H1 (cell line): ENCODE data around the gene FCER2. TPM values are rescaled to one million over a fixed set of nuclear protein-coding genes. Genes with fewer than 3 reads are reported as not detected.

Source experiments
- CTCF ChIA-PET: fragments of 300-600 bp; sonication (Branson Sonifier 250); formaldehyde crosslinking; loops from one replicate; lab custom pipeline; 2021; ENCODE audit not compliant: partially characterized antibody; lab: Charles Lee
- POLR2A ChIA-PET: fragments of 300-600 bp; sonication (Branson Sonifier 250); formaldehyde crosslinking; loops from one replicate; lab custom pipeline; 2021; ENCODE audit warnings: inconsistent platforms; ENCODE audit not compliant: partially characterized antibody; lab: Charles Lee
- DNase-seq, 2 experiments: peaks; one replicate each; pipeline versions ENCODE4 v3.0.0 to v3.0.0-alpha.2; 2010 to 2022; ENCODE audit warnings: low spot score in 2 of 2, low read depth in 1 of 2, mixed read lengths in 1 of 2
- FAIRE-seq: peaks from 2 replicates; lab custom pipeline; 2011; peaks lifted over from hg19 to GRCh38; lab: Jason Lieb, UNC
- H2AFZ ChIP-seq: 2 replicates; pipeline ENCODE4 v1.8.1; 2012; ENCODE audit warnings: low read length, inconsistent platforms
- H2AK5ac ChIP-seq: 2 replicates; pipeline ENCODE4 v1.6.1; 2013; ENCODE audit warnings: low read depth, low read length
- H2BK120ac ChIP-seq: replicated peaks from 2 replicates; pipeline ENCODE3; 2013; ENCODE audit warnings: low read depth, low read length, inconsistent platforms
- H2BK12ac ChIP-seq: 2 replicates; pipeline ENCODE4 v1.6.1; 2013; ENCODE audit warnings: low read depth, low read length
- H2BK15ac ChIP-seq: 2 replicates; pipeline ENCODE4 v1.6.1; 2013; ENCODE audit warnings: low read length
- H2BK20ac ChIP-seq: 2 replicates; pipeline ENCODE4 v1.6.1; 2013; ENCODE audit warnings: low read length
- H2BK5ac ChIP-seq: 2 replicates; pipeline ENCODE4 v1.6.1; 2013; ENCODE audit warnings: low read depth, low read length
- H3K14ac ChIP-seq: 2 replicates; pipeline ENCODE4 v1.6.1; 2013; ENCODE audit warnings: inconsistent platforms; ENCODE audit not compliant: insufficient read length
- H3K18ac ChIP-seq: 2 replicates; pipeline ENCODE4 v1.6.1; 2013; ENCODE audit warnings: low read length; ENCODE audit errors: extremely low read depth
- H3K23ac ChIP-seq: 2 replicates; pipeline ENCODE4 v1.6.1; 2013; ENCODE audit warnings: inconsistent platforms; ENCODE audit not compliant: insufficient read length
- H3K23me2 ChIP-seq: 2 replicates; pipeline ENCODE4 v1.6.1; 2013; ENCODE audit warnings: low read depth, low read length
- H3K27ac ChIP-seq: 2 replicates; pipeline ENCODE4 v1.6.1; 2011; ENCODE audit warnings: low read depth, low read length, inconsistent platforms
- H3K27me3 ChIP-seq, 4 experiments: replicated peaks in 1 of 4; 1 replicate in 1 of 4; 2 replicates in 3 of 4; pipeline versions ENCODE4 v1.6.1 to v1.8.1; 2011 to 2013; ENCODE audit warnings: low read length in 3 of 4, mild to moderate bottlenecking in 3 of 4, inconsistent platforms in 2 of 4, mixed read lengths in 2 of 4, moderate library complexity in 1 of 4; ENCODE audit not compliant: control insufficient read depth in 3 of 4, insufficient read depth in 3 of 4; ENCODE audit errors: extremely low read depth in 1 of 4
- H3K36me3 ChIP-seq, 4 experiments: 2 replicates each; pipeline versions ENCODE4 v1.6.1 to v1.8.1; 2011 to 2013; ENCODE audit warnings: mild to moderate bottlenecking in 4 of 4, low read length in 3 of 4, moderate library complexity in 2 of 4, control low read depth in 1 of 4, inconsistent platforms in 1 of 4; ENCODE audit not compliant: insufficient read depth in 4 of 4, control insufficient read depth in 2 of 4
- H3K4ac ChIP-seq: replicated peaks from 2 replicates; pipeline ENCODE3; 2013; ENCODE audit warnings: low read length, low read depth, mixed read lengths, inconsistent platforms; ENCODE audit not compliant: insufficient read length
- H3K4me1 ChIP-seq, 4 experiments: replicated peaks in 1 of 4; 1 replicate in 1 of 4; 2 replicates in 3 of 4; pipeline versions ENCODE4 v1.6.1 to v1.8.1; 2011 to 2013; ENCODE audit warnings: low read length in 3 of 4, inconsistent platforms in 2 of 4, mixed read lengths in 1 of 4; ENCODE audit not compliant: insufficient read depth in 4 of 4, control insufficient read depth in 3 of 4
- H3K4me2 ChIP-seq, 2 experiments: 2 replicates each; pipeline versions ENCODE4 v1.6.1 to v1.8.1; 2011 to 2013; ENCODE audit warnings: low read depth in 2 of 2, low read length in 2 of 2, control low read depth in 1 of 2, inconsistent platforms in 1 of 2, mild to moderate bottlenecking in 1 of 2; ENCODE audit not compliant: insufficient read depth in 1 of 2
- H3K4me3 ChIP-seq, 4 experiments: fragments of 200-600, 300-600 bp in 1 of 4; sonication (generic), shearing (Covaris generic), sonication (Bioruptor Twin) in 1 of 4; 2 replicates each; pipeline versions ENCODE4 v1.5.1 to v1.8.1; 2011 to 2016; ENCODE audit warnings: low read length in 4 of 4, low read depth in 3 of 4, control low read depth in 2 of 4, inconsistent platforms in 2 of 4, mild to moderate bottlenecking in 2 of 4, mixed read lengths in 1 of 4, moderate library complexity in 1 of 4; ENCODE audit not compliant: insufficient read depth in 2 of 4; ENCODE audit errors: extremely low read depth in 1 of 4
- H3K56ac ChIP-seq: replicated peaks from 2 replicates; pipeline ENCODE3; 2013; ENCODE audit warnings: low read depth, mild to moderate bottlenecking, mixed read lengths, low read length, inconsistent platforms; ENCODE audit not compliant: insufficient read length
- H3K79me1 ChIP-seq: 2 replicates; pipeline ENCODE4 v1.6.1; 2013; ENCODE audit warnings: low read depth, low read length, control low read depth
- H3K79me2 ChIP-seq, 2 experiments: 2 replicates each; pipeline versions ENCODE4 v1.6.1 to v1.8.1; 2012 to 2013; ENCODE audit warnings: low read length in 2 of 2, mild to moderate bottlenecking in 2 of 2, inconsistent platforms in 1 of 2; ENCODE audit not compliant: insufficient read depth in 2 of 2, control insufficient read depth in 1 of 2
- H3K9ac ChIP-seq, 4 experiments: replicated peaks in 1 of 4; 1 replicate in 1 of 4; 2 replicates in 3 of 4; pipeline versions ENCODE4 v1.6.1 to v1.8.1; 2011 to 2013; ENCODE audit warnings: low read depth in 3 of 4, low read length in 3 of 4, control low read depth in 2 of 4, mild to moderate bottlenecking in 2 of 4, moderate library complexity in 2 of 4, inconsistent platforms in 1 of 4; ENCODE audit errors: extremely low read depth in 1 of 4
- H3K9me3 ChIP-seq, 2 experiments: 2 replicates each; pipeline versions ENCODE4 v1.6.1 to v1.8.1; 2012 to 2013; ENCODE audit warnings: mild to moderate bottlenecking in 2 of 2, moderate library complexity in 2 of 2, control low read depth in 1 of 2, inconsistent platforms in 1 of 2, low read depth in 1 of 2, low read length in 1 of 2, mixed read lengths in 1 of 2; ENCODE audit not compliant: insufficient read depth in 2 of 2
- H4K20me1 ChIP-seq, 2 experiments: replicated peaks in 1 of 2; 2 replicates each; pipeline versions ENCODE3 to v1.8.1; 2011 to 2013; ENCODE audit warnings: inconsistent platforms in 2 of 2, low read length in 2 of 2, mild to moderate bottlenecking in 1 of 2; ENCODE audit not compliant: insufficient read depth in 2 of 2, control insufficient read depth in 1 of 2
- H4K5ac ChIP-seq: 2 replicates; pipeline ENCODE4 v1.6.1; 2013; ENCODE audit warnings: low read length, low read depth, mixed read lengths, inconsistent platforms; ENCODE audit not compliant: insufficient read length
- H4K8ac ChIP-seq: 2 replicates; pipeline ENCODE4 v1.8.0; 2013; ENCODE audit warnings: mild to moderate bottlenecking, moderate library complexity, low read length, inconsistent platforms; ENCODE audit not compliant: insufficient read depth; ENCODE audit errors: extremely low read depth
- H4K91ac ChIP-seq: replicated peaks from 2 replicates; pipeline ENCODE3; 2013; ENCODE audit warnings: low read length, mixed read lengths, inconsistent platforms; ENCODE audit not compliant: insufficient read length
- ASH2L ChIP-seq: fragments of 200-600, 300-600 bp; sonication (generic); IDR thresholded peaks from one replicate; pipeline ENCODE4 v1.7.1; 2017; ENCODE audit warnings: low read length
- ATF3 ChIP-seq: IDR thresholded peaks from 2 replicates; pipeline ENCODE4 v1.6.1; 2011; ENCODE audit warnings: low read depth, mild to moderate bottlenecking, low read length; ENCODE audit not compliant: insufficient read depth
- BACH1 ChIP-seq: IDR thresholded peaks from 2 replicates; pipeline ENCODE4 v1.6.1; 2012; ENCODE audit warnings: low read length, improper control_type of control experiment
- BCL11A ChIP-seq, 2 experiments: IDR thresholded peaks; one replicate each; pipeline ENCODE4 v1.6.1; 2011; ENCODE audit warnings: low read depth in 2 of 2, low read length in 2 of 2, mild to moderate bottlenecking in 2 of 2
- FOSL1 ChIP-seq: IDR thresholded peaks from 2 replicates; pipeline ENCODE4 v1.6.1; 2011; ENCODE audit warnings: mild to moderate bottlenecking, low read depth, low read length, moderate library complexity; ENCODE audit not compliant: insufficient read depth
- GABPA ChIP-seq: IDR thresholded peaks from 2 replicates; pipeline ENCODE4 v1.6.1; 2011; ENCODE audit warnings: mild to moderate bottlenecking, low read length, moderate library complexity, borderline replicate concordance; ENCODE audit not compliant: insufficient read depth
- KDM4A ChIP-seq: IDR thresholded peaks from one replicate; pipeline ENCODE4 v1.7.1; 2012; ENCODE audit warnings: low read depth, mild to moderate bottlenecking, moderate library complexity, low read length, inconsistent platforms; ENCODE audit not compliant: severe bottlenecking
- KDM5A ChIP-seq: fragments of 200-600 bp; IDR thresholded peaks from 2 replicates; pipeline ENCODE4 v1.7.1; 2012; ENCODE audit warnings: mild to moderate bottlenecking, low read length, inconsistent platforms, mixed read lengths
- RAD21 ChIP-seq, 2 experiments: IDR thresholded peaks in 1 of 2; conservative IDR thresholded peaks in 1 of 2; 2 replicates each; pipeline ENCODE4 v1.6.1; 2011; ENCODE audit warnings: low read depth in 2 of 2, low read length in 2 of 2, improper control_type of control experiment in 1 of 2, inconsistent platforms in 1 of 2, mild to moderate bottlenecking in 1 of 2, moderate library complexity in 1 of 2
- USF2 ChIP-seq: IDR thresholded peaks from 2 replicates; pipeline ENCODE4 v1.6.1; 2011; ENCODE audit warnings: low read length, improper control_type of control experiment
- YY1 ChIP-seq: IDR thresholded peaks from 2 replicates; pipeline ENCODE4 v1.6.1; 2011; ENCODE audit warnings: low read depth, mild to moderate bottlenecking, low read length
- ZNF274 ChIP-seq: IDR thresholded peaks from 2 replicates; pipeline ENCODE4 v1.7.0; 2012; ENCODE audit warnings: low read length, borderline replicate concordance; ENCODE audit errors: extremely low read depth
- WGBS, 2 experiments: shearing (Covaris generic) in 1 of 2; methylation state at CpG; one replicate each; pipeline versions ENCODE4 v1.1.6 to v1.1.7; 2013 to 2015; ENCODE audit warnings: low lambda C conversion rate in 2 of 2, mixed read lengths in 2 of 2, inconsistent platforms in 1 of 2, low coverage in 1 of 2, missing lambda C conversion rate in 1 of 2; ENCODE audit not compliant: insufficient replicate concordance in 2 of 2, insufficient coverage in 1 of 2, insufficient read length in 1 of 2; ENCODE audit errors: extremely low coverage in 1 of 2, missing lambda C conversion rate in 1 of 2; 5-methylcytosine and 5-hydroxymethylcytosine counted together
- polyA plus RNA-seq, 7 experiments: library from polyadenylated mRNA; depleted of rRNA in 3 of 7; stranded (reverse) in 5 of 7; unstranded in 2 of 7; fragments of >200 nt in 5 of 7; fragments of 200-250 nt in 2 of 7; gene quantifications; 1 replicate in 5 of 7; 2 replicates in 1 of 7; 4 replicates in 1 of 7; pipeline versions ENCODE4 v1.2.1 to v1.2.3, GENCODE V29; 2011 to 2013; ENCODE audit warnings: missing spikeins in 2 of 7, mixed read lengths in 2 of 7
- total RNA-seq: library from RNA; stranded (reverse); fragmentation: NEBNext Ultra II Directional; extraction: Animal tissue kit (Norgen Biotek cat#: 25700); gene quantifications from 2 replicates; pipeline ENCODE4 v1.2.1, GENCODE V29; 2021

The FCER2 gene
- total and polyA plus RNA-seq, 2 of the 8 experiments (the other 6 are each of a cell fraction or from before 2014, with no cell fraction given): 0.67 TPM; not detected in 1

- Histone ChIP-seq H3K9ac (no peak within 1 kb of the TSS), H3K18ac (no peak within 1 kb of the TSS), H3K27me3 (peaks cover 0 to 18% (median 11%) of the 10 kb centered on the region in 4 experiments; a peak in 4 of 7 replicates), H3K23me2 (peaks cover 2% of the 10 kb centered on the region; the same call in 1 of the 2 replicates), H3K56ac (no peak within 1 kb of the TSS), H3K4ac (no peak within 1 kb of the TSS), H3K79me1 (no peaks in the 10 kb centered on the region), H4K91ac (no peak within 1 kb of the TSS), H3K27ac (no peak within 1 kb of the TSS), H2BK12ac (no peak within 1 kb of the TSS), H2AK5ac (no peak within 1 kb of the TSS), H4K5ac (no peak within 1 kb of the TSS), H3K23ac (no peak within 1 kb of the TSS), H2BK20ac (no peak within 1 kb of the TSS), H3K4me2 (peak within 1 kb of the TSS; percentile 70 to 86), H3K36me3 (no peaks in the 10 kb centered on the region), H2BK120ac (no peak within 1 kb of the TSS), H2AFZ (no peak within 1 kb of the TSS), H3K14ac (no peak within 1 kb of the TSS), H2BK15ac (no peak within 1 kb of the TSS), H2BK5ac (no peak within 1 kb of the TSS), H3K4me1 (peaks cover 0 to 3% (median 1%) of the 10 kb centered on the region in 4 experiments; a peak in 1 of 7 replicates), H3K9me3 (no peaks in the 10 kb centered on the region), H3K79me2 (no peaks in the 10 kb centered on the region), H4K20me1 (no peaks in the 10 kb centered on the region), H3K4me3 (peak within 1 kb of the TSS in 3 of 4 experiments; percentile 15 to 70 (median 51); a peak in 5 of 8 replicates), H4K8ac (no peak within 1 kb of the TSS)
- ChIA-PET CTCF (interaction anchor here (0.5 to 4.7 kb wide), 11 partner anchors 12 to 112 kb away, joined by 3 to 32 read pairs (median 4); partner anchors contain the start of gene TRAPPC5), POLR2A (interaction anchor here (0.8 to 1.7 kb wide), 4 partner anchors 9 to 130 kb away, joined by 3 to 6 read pairs (median 4); partner anchors contain the start of gene TRAPPC5)
- 75% methylated on average over 7 of the region's 9 CpGs; no CpG with 5 or more reads in 1 of the 2 experiments for WGBS, 2 experiments
- FAIRE-seq (no peak), DNase-seq (no peak)
- TF ChIP-seq ATF3 (no peak), KDM5A (no peak), BACH1 (no peak), ZNF274 (no peak), RAD21 (IDR thresholded peaks at IDR 0.05 in 1 of 2, conservative IDR thresholded peaks at IDR 0.05 in 1 of 2; ENCODE audit: low read depth in 2 of 2, low read length in 2 of 2) (no peak), YY1 (no peak), BCL11A (IDR thresholded peaks at IDR 0.05; ENCODE audit: low read depth in 2 of 2, low read length in 2 of 2) (no peak), GABPA (no peak), FOSL1 (no peak), ASH2L (no peak), USF2 (no peak), KDM4A (no peak)
Measured at GRCh38 chr19:7668842-7669241, 33.1 kb downstream of the FCER2 start, which contains the start of gene RETN. TSS of gene RETN (plus strand) at chr19:7669049. CDS start at chr19:7669327, 278 bp downstream.
